Stimulated activated CD4-positive, alpha-beta T cell treated with anti-CD3 and anti-CD28 coated beads, Interleukin-15, amount 100 ng/mL, for 1 hour (primary cell): Measurements from ENCODE around the gene SALL3.

ENCODE experiments used
- DNase-seq, 2 donors: peaks; one replicate each; pipeline ENCODE4 v3.0.0-alpha.2; 2020; ENCODE audit warnings: low read depth in 1 of 2, low spot score in 1 of 2

The SALL3 gene

GRCh38 chr18:78965260-78965659 is 14.4 kb upstream of the SALL3 start:
- no peak for DNase-seq

- DNase-seq = no peak
These were observed 13.5 kb upstream of the SALL3 start for GRCh38 chr18:78965917-78966792.

DNA sequence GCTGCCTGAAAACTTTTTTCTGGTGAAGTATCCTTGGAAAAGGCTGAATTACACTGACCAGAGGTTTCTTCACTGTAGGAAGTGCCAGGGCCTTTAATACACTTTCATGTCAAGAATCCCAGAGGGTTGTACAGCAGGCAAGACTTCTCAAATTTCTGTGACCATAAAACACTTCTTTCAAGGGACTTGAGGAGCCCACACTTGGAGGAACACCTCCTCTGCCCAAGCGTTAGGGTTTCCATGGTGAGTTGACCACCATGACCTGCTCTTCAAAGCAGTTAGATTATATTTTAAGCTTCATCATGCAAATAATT is 12.9 kb upstream of the SALL3 start:
- DNase-seq = no peak

- no peak for DNase-seq
These were observed 11.9 kb upstream of the SALL3 start for GRCh38 chr18:78967692-78968091.

GRCh38 chr18:78969574-78970315 is 9.9 kb upstream of the SALL3 start:
- no peak for DNase-seq

- DNase-seq = no peak
These were observed 8.8 kb upstream of the SALL3 start for GRCh38 chr18:78970774-78971333.

- no peak for DNase-seq
These were observed 7.9 kb upstream of the SALL3 start for GRCh38 chr18:78971511-78972245.

DNA sequence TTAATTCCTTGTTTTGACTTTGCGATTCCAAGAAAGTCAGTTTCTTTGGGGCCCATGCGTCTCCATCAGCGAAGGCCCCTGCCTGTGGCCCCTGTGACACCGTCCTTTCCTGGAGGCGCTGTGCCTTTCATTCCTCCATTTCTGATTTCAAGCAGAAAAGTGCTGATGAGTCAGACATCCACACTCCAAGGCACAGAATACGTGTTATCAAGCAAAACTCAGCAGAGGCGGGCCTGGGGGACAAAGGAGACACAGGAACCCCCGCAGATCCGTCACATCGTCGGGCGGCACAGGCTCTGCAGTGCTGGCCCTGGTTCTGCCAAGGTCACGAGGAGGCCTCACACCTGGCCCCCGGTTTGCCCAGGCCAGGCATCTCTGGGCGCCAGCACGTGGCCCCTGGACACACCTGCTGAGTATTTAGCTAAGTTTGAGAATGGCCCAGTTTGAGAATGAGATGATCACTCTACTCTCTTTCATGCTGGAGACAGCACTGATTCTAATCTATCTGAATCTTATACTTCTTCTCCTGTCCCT is 7.2 kb upstream of the SALL3 start:
- no peak for DNase-seq

GRCh38 chr18:78972930-78973331 is 6.7 kb upstream of the SALL3 start:
- DNase-seq = no peak

GRCh38 chr18:78973357-78974083 is 6.1 kb upstream of the SALL3 start:
- no peak for DNase-seq

GRCh38 chr18:78974115-78974761 is 5.4 kb upstream of the SALL3 start:
- DNase-seq = no peak

DNA sequence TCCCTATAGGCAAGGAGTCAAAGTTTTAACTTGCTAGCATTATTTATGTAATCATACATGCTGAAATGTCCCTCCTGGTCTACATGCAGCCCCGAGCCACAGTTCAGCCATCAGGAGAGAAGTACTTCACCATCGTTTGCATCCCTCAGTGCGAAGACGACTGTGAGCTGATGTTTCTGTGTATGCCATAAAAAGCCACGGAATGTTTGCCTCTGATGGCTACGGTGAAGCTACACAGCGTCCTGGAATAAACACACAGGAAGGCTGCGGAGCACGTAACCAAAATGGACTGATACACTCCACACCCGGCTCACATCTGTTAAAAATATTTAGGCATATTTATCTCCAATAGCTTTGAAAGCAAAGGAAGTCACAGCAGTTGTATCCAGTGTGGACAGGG is 4.3 kb upstream of the SALL3 start:
- DNase-seq = no peak

GRCh38 chr18:78975699-78976335 is 3.8 kb upstream of the SALL3 start:
- no peak for DNase-seq

DNA sequence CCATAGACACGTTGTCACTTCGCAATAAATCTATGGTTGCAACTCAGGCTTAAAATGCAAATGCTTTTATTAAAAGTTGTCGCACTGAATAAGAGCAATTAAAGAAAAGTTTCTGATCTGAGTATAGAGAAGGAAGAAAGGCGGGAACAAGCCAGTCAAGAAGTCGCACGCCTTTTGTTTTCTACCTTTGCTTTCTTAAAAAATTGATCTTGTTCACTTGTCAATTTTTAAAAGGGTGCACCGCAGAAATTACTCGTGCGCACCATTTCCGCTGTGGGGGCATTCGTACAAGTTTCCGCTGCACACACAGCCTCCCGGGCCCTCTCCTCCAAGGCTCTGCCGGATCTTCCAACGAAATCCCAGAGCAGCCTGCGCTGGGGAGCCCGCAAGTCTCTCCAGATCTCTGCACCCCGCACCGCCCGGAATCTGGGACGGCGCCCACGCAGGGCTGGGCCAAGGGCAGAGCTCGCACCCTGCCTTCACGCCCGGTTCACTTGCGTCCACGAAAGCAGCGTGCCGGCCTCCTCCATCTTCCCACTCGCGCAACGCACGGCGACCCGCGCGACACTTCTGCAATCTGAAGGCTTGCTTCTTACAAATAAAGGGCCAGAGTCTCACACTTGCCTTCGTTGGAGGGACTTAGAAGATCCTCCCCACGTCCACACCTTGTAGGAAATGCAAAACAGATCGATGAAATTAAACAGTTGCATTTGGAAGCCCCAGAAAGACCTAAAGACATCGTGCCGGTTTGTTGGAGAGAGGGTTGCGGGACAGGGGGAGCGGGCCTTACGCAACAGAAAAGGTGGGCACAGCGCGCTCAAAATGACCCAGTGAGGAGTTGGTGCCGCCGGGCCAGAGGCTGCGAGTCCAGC is 2.6 kb upstream of the SALL3 start:
- DNase-seq = no peak

DNA sequence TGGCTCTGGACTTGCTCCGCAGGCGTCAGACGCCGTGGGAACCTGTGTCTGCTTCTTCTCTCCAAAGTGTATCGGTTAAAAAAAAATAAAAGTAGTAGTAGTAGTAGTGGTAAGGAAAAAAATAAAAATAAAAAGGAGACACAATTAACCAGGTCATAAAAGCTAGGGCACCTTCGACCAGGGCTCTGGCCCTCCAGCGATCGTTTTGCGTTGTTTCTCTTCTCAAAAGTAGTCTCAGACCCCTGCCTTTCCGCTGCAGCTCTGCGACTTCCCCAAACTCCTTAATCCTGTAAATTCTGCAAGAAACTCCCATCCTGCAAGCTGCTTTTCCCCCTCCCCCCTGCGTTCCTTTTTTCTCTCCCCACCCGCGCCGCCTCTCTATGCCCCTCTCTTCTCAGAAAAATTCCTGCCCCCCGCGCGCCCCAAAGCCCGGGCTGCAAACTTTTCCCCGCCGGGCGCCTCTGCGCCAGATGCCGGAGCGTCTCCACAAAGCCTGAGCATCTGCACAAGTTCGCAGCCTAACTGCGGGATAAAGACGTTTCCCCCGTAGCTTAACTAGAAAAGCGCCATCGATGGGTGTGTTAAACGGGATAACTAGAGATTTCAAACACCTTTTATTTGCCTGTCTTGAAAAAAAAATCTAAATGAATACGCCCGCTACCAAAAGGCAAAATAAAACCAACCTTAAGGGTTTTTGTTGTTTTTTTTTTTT is 1.8 kb upstream of the SALL3 start:
- no peak for DNase-seq

GRCh38 chr18:78978349-78979055 is 1.1 kb upstream of the SALL3 start:
- DNase-seq = no peak

- DNase-seq = no peak
These were observed 425 bp upstream of the SALL3 start for GRCh38 chr18:78979056-78979729.
